Activated T-cell treated with anti-CD3 and anti-CD28 coated beads for 48 hours (primary cell): Measurements from ENCODE around the gene PPP1R14C.
"Not testable (repeated sequence)": the region's sequence is repeated elsewhere in the genome, so short reads cannot be mapped to it uniquely, and the experiment has no call there.

ENCODE experiments used
- DNase-seq: peaks from one replicate; pipeline ENCODE4 v3.0.0-alpha.2; 2020; ENCODE audit warnings: low read depth

The PPP1R14C gene

GRCh38 chr6:150142670-150143515 lies at the start of gene PPP1R14C:
Gene PPP1R14C (plus strand): TSS chr6:150143044. CDS start chr6:150143193, 149 bp downstream.
- peak; percentile 31 for DNase-seq

- no peak for DNase-seq
These were observed 49.4 kb upstream of the PPP1R14C start for GRCh38 chr6:150093397-150093796.

- DNase-seq = no peak
These were observed 44.7 kb upstream of the PPP1R14C start for GRCh38 chr6:150098155-150098554.

- DNase-seq = no peak
These were observed 43.3 kb upstream of the PPP1R14C start for GRCh38 chr6:150099546-150099945.

GRCh38 chr6:150099953-150100352 lies 42.9 kb upstream of the PPP1R14C start:
- no peak for DNase-seq

- DNase-seq = no peak
These were observed 42.1 kb upstream of the PPP1R14C start for GRCh38 chr6:150100745-150101144.

- DNase-seq = no peak
These were observed 40.0 kb upstream of the PPP1R14C start for GRCh38 chr6:150102750-150103270.

- DNase-seq = no peak
These were observed 30.6 kb upstream of the PPP1R14C start for GRCh38 chr6:150112233-150112632.

- DNase-seq = no peak
These were observed 27.1 kb upstream of the PPP1R14C start for GRCh38 chr6:150115769-150116168.

- DNase-seq = no peak
These were observed 26.5 kb upstream of the PPP1R14C start for GRCh38 chr6:150116200-150116800.

- no peak for DNase-seq
These were observed 24.6 kb upstream of the PPP1R14C start for GRCh38 chr6:150118203-150118602.

- no peak for DNase-seq
These were observed 24.2 kb upstream of the PPP1R14C start for GRCh38 chr6:150118627-150119026.

- no peak for DNase-seq
These were observed 23.7 kb upstream of the PPP1R14C start for GRCh38 chr6:150119173-150119572.

GRCh38 chr6:150123645-150124044 lies 19.2 kb upstream of the PPP1R14C start:
- DNase-seq = no peak

- DNase-seq = no peak
These were observed 18.6 kb upstream of the PPP1R14C start for GRCh38 chr6:150124235-150124634.

- DNase-seq = no peak
These were observed 16.1 kb upstream of the PPP1R14C start for GRCh38 chr6:150126641-150127291.

GRCh38 chr6:150128425-150128824 lies 14.4 kb upstream of the PPP1R14C start:
- DNase-seq = no peak

GRCh38 chr6:150129616-150130505 lies 13.0 kb upstream of the PPP1R14C start:
- no peak for DNase-seq

- DNase-seq = no peak
These were observed 9.2 kb upstream of the PPP1R14C start for GRCh38 chr6:150133686-150134085.

- DNase-seq = no peak
These were observed 8.4 kb upstream of the PPP1R14C start for GRCh38 chr6:150134280-150134920.

- not testable (repeated sequence) for DNase-seq
These were observed 5.1 kb upstream of the PPP1R14C start for GRCh38 chr6:150137711-150138110.
